ENCODE measurements around the gene STC2.
"Not testable (repeated sequence)": the region's sequence is repeated elsewhere in the genome, so short reads cannot be mapped to it uniquely, and the experiment has no call there.

The STC2 gene

DNA sequence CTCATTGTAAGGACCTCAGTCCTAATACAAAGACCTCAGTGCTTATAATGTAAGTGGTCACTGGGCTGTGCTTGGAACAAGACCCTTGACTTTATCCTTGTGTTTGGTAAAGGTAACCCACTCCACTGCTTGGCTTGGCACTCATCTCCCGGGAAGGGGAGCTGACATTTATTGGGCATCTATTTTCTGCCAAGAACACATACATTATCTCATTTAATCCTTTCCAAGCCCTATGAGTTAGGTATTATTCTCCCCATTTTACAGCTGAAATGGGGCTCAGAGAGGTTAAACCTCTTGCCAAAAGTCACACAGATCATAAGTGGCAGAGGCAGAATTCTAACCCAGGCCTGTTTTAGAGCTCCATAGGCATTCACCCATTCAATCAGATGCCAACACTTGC is 32.4 kb downstream of the STC2 start:
- no peak for DNase-seq (ENCODE audit: low read depth, low spot score)

DNA sequence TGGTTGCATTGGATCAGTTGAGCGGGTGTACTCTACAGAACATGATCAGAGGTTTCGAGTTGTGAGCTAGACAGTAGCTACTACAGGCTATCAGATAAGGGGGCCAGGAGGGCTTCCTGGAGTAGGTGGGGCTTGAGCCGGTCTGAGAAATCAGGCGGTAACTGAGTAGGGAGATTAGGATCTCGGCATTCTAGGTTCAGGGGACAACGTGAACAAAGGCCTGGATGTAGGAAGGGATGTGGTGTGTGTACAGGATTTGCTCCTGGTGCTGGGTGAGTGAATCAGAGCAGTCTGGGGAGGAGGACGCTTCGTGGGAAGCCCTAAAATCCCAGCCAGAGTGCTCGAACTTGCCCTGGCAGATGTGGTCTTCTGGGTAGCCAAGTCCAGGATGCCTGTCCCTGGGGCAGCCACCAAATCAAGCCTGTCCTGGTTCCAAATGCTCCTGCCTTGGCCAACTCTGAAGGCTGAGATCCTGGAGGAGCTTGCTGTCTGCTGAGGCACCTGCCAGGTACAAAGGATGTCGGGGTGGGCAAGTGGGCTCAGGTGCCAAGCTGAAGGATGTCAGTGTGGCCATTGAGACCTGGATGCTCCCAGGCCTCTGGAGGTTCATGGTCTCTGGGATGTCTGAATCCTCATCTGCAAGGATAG is 33.4 kb downstream of the STC2 start:
- DNase-seq (ENCODE audit: low read depth, low spot score) = no peak

DNA sequence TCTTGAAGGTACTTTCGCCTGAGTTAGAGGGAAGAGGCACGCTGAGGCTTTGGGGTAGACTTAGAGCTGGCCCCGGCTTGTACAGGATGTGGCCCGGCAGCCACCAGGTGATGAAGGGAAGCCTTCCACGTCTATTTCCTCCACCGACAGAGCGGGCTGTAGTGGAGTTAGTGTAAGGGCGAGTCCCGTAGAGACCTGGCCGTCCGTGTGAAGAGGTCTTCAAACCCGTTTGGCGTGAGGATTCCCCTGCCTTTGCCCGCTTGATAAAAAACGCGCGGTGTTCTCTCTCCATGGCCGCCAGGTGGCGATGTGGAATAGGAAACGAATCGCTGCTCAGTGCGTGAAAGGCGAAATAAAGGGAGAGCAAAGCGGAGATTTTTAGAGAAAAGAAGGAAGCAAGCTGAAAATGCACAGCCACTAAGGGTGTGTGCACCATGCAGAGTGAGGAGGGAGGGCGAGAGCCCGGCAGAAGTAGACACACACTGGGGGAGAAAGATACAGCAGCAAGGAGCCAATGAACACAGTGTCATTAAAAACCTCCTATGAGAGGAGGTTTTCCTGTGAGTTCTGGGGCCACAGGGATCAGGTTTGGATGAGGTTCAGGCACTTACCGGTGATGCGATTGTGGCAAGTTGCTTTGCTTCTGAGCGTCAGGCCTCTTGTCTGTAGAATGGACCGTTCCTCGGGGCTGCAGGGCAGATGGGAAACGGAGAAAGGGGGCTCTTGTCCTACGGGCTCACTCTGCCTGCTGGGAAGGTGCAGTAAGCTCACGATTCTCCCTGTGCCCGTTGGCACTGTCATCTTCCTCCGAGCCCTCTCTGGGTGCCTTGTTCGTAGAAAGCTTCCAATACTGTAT is 34.2 kb downstream of the STC2 start:
- peak; percentile 90 for DNase-seq (ENCODE audit: low read depth, low spot score)

DNA sequence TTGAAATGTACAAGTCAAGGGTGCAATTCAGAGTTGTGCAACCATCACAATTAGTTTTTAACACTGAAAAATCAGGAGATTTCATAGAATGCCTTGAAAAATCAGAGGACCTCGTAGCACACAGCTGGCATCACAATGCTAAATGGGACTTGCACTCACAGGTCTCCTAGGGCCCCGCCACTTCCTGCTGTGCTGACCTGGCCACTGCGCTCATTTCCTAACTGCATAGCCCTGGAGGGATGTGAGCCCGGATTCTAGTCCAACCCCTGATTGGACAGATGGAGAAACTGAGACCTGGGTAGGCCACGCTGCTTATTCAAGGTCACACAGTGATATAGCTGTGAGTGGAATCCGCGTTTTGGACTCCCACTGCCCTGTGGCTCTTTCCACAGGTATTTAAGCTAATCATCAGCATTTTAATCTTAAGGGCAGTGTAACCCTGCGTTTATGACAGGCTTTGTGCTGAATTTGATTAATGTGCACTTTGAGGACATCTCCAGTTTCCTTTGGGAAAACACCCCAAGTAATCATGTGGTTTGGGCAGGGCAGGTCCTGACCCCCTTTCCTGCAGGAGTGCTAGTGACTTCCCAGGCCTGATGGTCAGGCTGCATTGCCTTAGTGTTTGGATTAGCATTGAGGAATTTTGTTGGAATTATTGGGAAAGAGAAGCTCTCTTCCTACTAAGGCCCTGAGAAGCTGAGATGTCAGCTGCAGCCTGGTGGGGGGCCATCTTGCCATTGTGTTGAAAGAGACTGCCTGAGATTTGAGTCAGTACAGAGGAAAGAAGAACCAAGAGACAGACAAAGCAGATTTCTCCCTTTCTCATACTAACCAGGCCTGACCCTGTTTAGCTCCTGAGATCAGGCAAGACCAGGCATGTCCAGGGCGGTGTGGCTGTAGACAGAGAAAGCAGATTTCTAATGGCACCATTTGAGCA is 36.2 kb downstream of the STC2 start:
- no peak for DNase-seq (ENCODE audit: low read depth, low spot score)

DNA sequence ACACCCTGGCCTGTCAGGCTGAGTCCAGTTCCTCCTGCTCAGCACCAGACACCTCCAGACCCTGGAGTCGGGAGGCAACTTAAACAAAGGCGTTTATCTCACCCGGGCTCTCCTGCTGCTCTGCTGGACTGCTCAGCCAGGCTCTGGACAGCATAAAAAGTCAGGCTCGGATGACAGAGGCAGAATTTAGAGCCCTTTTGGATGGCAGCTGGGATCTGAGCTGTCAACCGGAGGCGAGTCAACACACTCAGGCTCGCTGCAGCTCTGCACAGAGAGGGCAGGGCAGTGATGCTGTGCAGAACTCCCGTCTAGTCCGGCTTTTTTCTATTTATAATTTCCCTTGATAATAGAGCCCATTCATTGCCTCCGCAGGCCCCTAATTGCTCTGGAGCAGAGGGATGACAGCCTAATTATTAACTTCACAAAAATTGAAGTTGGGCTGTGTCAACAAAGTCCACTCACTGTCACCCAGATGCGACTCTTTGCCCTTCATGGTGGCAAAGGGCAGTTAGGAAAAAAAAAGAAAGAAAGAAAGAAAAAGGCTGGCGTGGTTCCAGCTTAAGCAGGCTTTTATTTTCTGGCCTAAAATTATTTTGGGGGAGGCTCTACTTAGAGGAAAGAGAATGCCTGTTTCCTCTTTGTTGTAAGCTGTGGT is 37.6 kb downstream of the STC2 start:
- DNase-seq (ENCODE audit: low read depth, low spot score) = no peak

DNA sequence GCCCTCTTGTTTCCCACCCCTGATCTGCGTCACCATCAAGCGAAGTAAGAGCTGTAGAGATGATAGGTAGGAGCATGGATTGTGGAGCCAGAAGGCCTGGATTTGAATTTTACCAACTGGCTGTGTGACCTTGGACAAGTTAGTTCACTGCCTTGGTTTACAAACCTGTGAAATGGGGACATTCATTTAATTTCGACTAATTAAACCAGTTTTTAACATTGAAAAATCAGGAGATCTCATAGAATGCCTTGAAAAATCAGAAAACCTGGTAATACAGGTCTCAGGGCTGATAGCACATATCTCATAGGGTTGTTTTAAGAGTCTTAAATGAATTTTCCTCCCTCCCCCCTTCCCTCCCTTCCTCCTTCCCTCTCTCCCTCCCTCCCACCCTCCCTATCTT is 38.8 kb downstream of the STC2 start:
- DNase-seq (ENCODE audit: low read depth, low spot score) = no peak

DNA sequence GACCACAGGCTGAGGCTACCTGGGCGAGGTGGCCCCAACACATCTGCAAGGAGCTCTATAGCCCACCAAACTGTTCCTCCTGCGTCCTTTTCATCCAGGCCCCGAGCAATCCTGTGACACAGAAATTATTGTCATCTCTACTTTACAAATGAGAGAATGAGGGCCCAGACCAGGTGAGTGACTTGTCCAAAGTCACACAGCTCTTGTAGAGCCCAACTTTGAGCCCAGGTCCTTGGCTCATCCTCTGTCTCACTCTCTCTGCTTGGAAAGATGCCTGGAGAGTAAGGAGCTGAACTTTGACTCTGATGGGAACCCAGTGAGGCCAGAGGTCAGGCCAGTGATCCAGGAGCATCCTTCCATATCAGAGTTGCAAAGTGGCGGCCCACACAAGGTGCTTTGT is 39.6 kb downstream of the STC2 start:
- no peak for DNase-seq (ENCODE audit: low read depth, low spot score)

DNA sequence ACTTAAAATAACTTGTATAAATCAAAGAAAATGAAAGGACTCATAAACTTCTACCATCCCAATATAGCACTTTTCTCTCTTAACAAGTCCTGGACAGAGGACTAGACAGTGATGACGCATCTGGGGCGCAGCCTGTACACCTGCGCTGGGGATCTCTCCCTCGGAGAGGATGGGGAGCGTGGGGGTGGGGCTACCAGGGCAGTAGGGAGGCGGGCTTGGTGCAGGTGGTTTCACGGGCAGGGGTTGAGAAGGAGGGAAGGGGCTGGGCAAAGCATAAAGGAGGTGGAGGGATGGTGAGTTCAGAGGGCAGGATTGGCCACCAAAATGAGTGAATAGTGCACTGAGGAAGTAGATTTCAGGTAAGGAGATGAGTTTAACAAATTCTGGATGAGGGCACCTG is 41.1 kb downstream of the STC2 start:
- no peak for DNase-seq (ENCODE audit: low read depth, low spot score)

DNA sequence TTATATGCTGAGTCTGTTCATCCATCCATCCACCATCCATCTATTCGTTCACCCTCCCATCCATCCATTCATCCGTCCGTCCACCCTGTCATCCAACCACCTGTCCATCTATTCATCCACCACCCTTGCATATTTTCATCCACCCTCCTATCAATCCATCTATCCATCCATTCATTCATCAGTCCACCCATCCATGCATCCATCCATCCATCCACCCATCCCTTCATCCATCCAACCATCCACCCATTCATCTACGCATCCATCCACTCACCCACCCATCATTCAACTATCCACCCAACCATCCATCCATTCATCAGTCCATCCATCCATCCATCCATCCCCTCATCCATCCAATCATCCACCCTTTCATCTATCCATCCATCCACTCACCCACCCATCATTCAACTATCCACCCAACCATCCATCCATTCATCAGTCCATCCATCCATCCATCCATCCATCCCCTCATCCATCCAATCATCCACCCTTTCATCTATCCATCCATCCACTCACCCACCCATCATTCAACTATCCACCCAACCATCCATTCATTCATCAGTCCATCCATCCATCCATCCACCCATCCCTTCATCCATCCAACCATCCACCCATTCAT is 43.8 kb downstream of the STC2 start:
- DNase-seq (ENCODE audit: low read depth, low spot score) = not testable (repeated sequence)

DNA sequence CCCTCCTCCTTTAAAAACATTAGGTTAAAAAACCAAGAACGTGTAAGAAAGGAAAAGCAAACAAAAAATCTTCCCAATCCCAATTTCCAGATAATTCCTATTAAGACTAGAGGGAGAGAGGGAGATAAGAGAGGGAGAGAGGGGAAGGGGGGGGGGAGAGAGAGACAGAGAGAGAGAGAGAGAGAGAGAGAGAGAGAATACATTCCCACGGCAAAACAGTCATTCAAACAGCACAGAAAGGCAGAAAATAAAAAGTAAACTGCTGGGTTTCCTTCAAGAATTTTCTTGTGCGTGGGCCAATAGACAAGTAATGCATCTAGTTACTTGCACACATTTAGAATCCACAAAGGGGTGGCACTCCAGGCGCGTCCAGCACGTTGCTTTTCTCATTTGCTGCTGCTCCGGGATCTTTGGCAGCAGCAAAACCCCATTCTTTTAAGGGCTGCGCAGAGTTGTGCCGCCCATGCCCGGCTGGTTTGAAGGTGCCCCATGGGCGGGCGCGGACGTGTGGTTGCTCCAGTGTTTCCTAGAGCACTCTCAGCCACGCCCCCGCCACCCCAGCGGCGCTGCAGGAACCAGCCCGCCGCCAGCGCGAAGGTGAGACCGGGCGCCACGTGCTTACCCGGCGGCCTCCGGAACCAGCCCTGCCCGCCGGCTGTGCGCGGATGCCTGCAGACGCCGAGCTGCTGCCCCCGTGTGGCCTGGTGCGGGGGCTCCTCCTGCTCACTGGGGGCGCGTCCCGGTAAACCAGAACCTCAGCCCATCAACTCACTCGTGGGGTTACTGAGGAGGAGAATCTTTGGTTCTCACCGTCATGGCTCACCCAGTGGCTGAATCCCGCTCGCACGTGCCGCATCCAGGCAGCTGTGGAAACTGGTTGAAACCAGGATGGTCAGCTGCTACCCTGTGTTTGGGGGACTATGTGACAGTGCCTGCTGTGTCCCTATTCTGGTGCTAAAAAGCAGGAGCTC is 44.6 kb downstream of the STC2 start:
- DNase-seq (ENCODE audit: low read depth, low spot score) = peak; percentile 86

DNA sequence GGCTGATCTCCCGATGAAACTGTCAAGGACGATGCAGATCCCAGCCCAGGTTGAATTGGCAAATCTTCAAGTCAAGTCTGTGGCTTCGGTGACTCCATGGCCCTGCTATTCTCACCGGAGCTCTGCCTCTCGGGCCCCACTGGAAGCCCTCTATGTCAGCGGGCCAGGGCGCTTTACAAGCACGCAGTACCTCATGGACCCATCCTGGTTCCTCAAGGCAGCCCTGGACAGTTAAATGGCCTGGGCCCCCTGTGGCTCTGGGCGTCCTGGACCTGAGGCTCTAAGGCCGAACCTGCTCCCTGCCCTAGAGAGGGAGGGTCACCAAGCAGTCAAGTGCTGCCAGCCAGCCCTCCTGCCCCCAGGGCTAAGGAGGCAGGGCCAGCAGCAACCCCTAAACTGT is 45.3 kb downstream of the STC2 start:
- DNase-seq (ENCODE audit: low read depth, low spot score) = no peak

DNA sequence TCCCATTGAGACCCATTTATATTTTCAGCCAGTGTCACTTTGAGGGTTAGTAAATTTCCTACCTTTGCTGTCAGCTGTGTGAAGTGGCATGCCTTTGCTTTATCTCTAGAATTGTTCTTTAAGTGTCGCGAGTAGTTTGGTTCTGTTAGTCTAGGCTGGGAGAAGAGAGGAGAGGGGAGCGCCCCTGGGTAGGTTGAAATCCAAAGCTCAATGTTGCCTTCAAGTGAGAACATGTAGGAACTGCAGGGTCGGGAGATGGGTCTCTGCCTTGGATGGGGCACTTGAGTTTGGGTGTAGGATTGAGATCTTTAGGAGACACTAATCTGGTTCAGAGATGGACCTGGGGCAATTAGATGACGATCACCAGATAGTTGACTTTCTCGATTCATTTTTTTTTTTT is 46.3 kb downstream of the STC2 start:
- peak; percentile 44 for DNase-seq (ENCODE audit: low read depth, low spot score)

DNA sequence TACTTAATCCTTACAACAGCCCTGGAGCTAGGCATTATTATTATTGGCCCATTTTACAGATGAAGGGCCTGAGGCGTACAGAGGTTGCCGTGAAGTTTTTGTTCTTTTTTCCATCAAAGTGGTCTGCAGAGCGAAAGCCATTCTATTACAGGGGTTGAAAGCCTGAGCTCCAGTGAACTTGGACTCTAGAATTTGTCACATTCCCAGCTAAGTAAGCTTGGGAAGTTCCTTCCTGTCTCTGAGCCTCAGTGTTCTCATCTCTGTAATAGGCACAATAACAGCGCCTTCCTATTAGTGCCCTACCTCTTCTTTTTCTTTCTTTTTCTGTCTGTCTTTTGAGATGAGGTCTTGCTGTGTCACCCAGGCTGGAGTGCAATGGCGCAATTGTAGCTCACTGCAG is 49.0 kb downstream of the STC2 start:
- no peak for DNase-seq (ENCODE audit: low read depth, low spot score)

DNA sequence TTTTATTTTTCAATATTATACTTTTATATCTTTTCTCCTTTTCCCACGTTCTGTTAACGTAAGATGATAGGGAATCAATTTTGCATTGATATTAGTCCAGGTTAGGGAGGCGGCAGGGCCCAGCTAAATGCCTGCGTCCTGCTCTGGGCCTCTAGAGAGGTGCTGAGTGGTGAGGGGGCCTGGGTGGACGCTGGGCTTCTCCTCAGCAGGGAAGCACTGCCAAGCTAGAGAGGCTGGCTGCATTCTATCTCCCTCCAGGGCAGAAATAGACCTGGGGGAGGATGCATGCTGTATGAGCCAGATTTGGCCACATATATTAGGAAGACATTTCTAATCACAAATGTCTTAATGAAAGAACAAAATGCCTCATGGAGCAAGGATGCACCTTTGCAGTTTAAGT is 49.6 kb downstream of the STC2 start:
- DNase-seq (ENCODE audit: low read depth, low spot score) = no peak

DNA sequence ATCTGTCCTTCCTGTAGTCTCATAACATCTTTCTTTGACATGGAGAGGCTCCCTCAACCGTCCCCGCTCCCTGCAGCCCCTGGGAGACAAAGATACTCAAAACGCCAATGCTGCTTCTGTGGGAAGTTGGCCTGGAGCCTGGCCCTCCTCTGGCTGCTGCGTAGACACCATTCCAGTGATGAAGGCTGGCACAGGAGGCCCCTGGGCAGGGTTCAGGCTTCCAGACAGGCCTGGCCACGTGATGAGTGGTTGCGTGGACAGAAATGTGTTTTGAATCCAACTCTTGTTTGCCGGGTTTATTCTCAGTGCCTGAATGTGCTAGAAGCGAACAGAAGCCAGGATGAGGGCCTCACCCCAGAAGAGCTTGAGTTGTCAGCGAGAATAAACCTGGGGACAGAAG is 50.0 kb downstream of the STC2 start:
- DNase-seq (ENCODE audit: low read depth, low spot score) = no peak

DNA sequence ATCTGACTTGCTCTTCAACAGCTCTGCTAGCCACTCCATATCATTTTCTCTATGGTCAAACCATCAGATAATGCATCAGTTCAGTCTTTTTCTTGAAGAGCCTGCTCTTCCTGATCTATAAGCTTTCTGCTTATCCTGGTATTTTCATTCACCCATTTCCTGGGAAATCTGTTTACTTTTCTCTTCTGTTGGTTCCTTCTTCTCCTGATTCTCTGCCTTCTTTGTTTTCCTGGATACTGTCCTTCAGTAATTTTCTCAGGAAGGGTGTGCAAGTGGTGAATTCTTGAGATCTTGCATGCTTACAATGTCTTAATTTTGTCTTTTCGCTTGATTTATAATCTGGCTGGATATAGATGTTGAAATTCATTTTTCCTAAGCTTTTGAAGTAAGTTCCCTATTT is 53.4 kb downstream of the STC2 start:
- no peak for DNase-seq (ENCODE audit: low read depth, low spot score)

DNA sequence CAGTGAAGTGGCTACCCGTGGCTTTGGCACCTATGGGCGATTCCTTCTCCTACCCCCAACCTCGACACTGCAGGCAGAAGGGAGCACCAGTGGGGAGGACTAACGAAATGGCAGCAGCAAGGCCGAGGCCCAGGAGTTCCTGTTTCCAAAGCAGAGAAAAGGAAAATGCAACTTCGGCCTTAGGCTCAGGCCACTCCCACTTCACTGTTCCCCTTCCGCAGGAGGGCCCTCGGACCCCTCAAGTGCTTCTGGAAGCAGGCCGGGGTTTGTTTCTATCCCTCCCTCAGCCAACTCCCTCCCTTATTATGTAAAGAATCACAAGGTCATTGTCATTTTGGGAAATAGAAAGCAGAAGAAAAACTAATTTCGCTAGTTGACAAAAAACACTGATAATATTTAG is 56.8 kb downstream of the STC2 start:
- DNase-seq (ENCODE audit: low read depth, low spot score) = no peak

DNA sequence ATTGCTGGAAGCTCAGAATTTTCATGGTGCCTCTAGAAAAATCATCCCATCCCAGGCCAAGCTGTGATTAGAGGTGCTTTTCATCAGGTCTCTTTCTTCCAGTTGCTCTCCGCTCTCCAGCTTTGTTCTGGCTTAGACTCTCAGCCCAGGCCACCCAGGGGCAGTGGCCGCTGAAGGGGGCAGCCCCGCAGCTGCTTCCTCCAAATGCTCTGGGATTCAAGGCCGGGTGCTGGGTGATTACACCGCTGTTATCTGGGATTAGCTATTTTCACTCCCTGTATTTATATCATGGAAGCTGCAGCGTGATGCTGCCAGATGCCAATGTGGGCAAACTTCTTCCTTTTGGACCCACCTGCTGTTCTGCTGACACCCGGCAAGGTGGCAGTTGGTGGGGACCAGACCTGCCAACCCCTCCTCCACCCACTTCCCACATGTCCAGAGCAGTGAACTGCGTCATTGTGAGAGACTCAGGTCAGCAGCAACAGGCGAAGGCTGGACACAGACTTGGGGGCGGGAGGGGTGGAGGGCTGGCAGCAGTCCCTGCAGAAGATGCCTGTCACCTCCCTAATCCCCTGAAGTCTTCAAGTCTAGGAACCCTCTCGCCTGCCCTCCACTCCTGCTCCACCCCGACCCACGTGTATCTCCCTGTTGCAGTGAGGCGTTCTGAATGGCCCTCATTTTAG is 59.3 kb downstream of the STC2 start:
- DNase-seq (ENCODE audit: low read depth, low spot score) = no peak

DNA sequence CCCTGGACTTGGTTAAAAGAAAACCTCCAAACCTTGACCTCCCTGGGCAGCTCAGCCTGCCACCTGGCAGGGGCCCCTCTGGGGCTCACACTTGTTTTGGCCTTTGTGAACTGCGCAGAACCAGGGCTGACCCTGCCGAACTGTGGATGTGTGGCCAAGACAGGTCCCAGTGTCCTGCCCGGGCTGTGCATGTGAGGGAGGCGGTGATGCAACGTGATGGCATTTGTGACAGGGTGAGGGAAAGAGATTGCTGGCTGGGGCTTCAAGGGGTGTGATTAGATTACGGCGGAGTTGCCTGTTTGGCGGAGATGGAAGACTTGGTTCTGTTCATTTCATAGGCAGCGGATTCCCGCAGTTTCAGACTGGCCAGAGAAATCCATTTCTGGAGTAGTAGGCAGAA is 62.8 kb downstream of the STC2 start:
- DNase-seq (ENCODE audit: low read depth, low spot score) = no peak

Measured in astrocyte of the hippocampus (primary cell).